ENCODE measurements around the gene GPR6.

Gene GPR6

DNA sequence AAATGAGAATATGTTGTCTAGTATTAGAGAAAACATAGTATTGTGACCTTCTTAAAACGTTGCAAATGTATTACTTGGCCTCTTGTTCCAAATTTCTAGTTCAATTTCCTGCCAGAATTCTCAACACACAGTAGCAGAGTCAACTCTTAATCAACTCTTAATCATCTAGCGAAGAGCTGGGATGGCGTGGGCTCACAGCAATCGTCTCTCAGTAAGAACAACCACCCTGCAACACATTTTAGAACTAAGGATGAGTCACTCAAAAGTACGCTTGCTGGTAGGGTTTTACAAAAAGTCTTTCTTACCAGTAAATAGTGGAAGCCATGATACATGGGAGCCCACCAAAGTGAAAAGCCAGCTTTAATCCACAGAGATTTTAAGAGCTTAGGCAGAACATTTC is 24.6 kb downstream of the GPR6 start:
- DNase-seq, result no peak

DNA sequence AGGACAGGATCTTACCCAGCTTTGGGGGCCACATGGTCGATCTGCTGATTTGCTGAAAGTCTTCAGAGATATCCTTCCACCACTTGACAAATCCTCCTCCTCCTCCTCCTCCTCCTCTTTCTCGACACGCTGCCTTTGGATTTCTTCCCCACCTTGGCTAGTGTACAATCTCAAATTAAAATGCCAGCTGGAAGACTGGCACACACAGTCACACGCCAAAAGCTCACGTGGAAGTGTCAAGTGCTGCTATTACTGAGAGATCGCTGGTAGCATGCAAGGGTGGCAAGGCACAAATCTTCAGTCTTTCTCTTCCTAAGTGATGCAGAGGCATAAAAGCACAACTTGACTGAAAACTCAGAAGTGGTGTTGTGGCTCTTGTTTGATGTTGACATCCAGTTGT is 35.3 kb downstream of the GPR6 start:
- DNase-seq, result no peak

GRCh38 chr6:110015206-110015605 is 37.1 kb downstream of the GPR6 start:
- DNase-seq, result no peak

- no peak for DNase-seq
Observed at GRCh38 chr6:110017306-110017705, 39.2 kb downstream of the GPR6 start.

- DNase-seq, result no peak
Observed at GRCh38 chr6:110017946-110018345, 39.8 kb downstream of the GPR6 start.

- no peak for DNase-seq
Observed at GRCh38 chr6:110018486-110018885, 40.4 kb downstream of the GPR6 start.

- DNase-seq, result no peak
Observed at GRCh38 chr6:110020888-110021287, 42.8 kb downstream of the GPR6 start.

DNA sequence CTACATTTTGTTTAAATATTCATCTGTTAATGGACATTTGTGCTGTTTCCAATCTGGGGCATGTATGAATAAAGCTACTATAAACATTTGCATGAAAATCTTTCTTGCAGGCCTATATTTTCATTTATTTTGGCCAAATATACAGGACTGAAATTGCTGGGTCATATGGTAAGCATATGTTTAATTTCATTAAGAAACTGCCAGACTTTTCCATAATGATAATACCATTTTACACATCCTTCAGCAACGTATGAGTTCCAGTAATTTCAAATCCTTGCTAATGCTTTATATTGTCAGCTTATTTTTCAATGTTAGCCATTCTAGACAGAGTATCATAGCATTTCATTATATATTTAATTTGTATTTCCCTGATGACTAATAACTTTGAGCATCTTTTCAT is 51.0 kb downstream of the GPR6 start:
- DNase-seq, result no peak
